Erythroblast (primary cell): ENCODE measurements around the gene CLC.

ENCODE experiments used
- GATA1 ChIP-seq: IDR thresholded peaks from 2 replicates; pipeline ENCODE4 v1.6.1; 2011; ENCODE audit warnings: low read depth, mild to moderate bottlenecking, control low read depth, low read length, moderate library complexity
- POLR2A ChIP-seq: IDR thresholded peaks from 2 replicates; pipeline ENCODE4 v1.6.1; 2011; ENCODE audit warnings: mild to moderate bottlenecking, low read length

DNA sequence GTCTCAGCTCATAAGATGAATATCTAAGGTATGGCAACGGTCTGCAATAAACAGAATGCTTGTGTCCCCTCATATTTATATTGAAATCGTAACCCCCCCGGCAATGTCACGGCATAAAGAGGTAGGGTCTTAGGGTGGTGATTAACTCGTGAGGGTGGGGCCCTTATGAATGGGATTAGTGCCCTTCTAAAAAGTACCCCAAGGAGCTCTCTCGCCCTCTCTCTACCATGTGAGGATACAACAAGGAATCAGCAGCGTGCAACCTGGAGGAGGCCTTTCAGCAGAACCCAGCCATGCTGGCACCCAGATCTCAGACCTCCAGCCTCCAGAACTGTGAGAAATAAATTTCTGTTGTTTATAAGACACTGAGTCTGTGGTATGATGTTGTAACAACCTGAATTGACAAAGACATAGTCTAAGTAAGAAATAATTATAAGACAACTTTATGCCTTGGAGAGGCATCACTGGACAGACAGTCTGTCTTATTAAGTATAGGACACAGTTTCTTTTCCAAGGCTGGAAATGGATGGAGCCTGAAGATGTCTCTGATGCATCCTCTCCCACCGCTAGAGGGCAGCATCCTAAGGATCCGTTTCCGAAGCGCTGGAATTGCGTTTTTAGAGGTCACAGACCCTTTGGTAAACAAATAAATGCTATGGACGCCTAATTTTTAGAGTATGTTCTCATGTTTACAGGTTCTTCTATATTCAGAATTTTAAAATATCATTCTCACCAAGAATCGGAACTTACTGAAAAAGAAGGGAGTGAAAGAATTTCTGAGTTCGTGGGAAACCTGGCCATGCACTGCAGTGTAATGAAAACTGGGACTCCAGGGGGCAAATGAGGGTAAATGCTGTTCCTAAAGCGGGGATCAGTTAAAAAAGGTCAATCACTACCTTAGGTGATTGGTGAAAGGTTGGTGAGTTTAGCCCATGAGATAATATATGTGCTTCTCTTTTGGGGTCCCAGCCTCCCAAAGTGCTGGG is 27.6 kb upstream of the CLC start:
- TF ChIP-seq POLR2A (no peak), GATA1 (no peak)
